Heart left ventricle (tissue), 16 donors: ENCODE measurements around the gene DYNC2H1. TPM values are rescaled to one million over a fixed set of nuclear protein-coding genes. Genes with fewer than 3 reads are reported as not detected.

Experiments used
- ATAC-seq, 4 donors: fragments of 200-7000 bp; cut with Tn5 transposase; one replicate each; pipeline ENCODE4 v1.9.1; 2020 to 2022; ENCODE audit warnings: moderate library complexity in 4 of 4, mild to moderate bottlenecking in 3 of 4, moderate number of reproducible peaks in 1 of 4
- DNase-seq, 5 donors: peaks; one replicate each; pipeline ENCODE4 v3.0.0-alpha.2; 2020
- H3K27ac ChIP-seq, 12 donors: fragments of 200-600 bp; sonication (generic) in 4 of 12; one replicate each; pipeline versions ENCODE4 v1.5.0 to v1.8.0; 2016 to 2022; ENCODE audit warnings: mild to moderate bottlenecking in 2 of 12
- H3K27me3 ChIP-seq, 9 donors: fragments of 200-600 bp; sonication (generic) in 2 of 9; one replicate each; pipeline versions ENCODE4 v1.5.1 to v1.8.0; 2016 to 2022; ENCODE audit warnings: mild to moderate bottlenecking in 3 of 9
- H3K36me3 ChIP-seq, 9 donors: fragments of 200-600 bp; sonication (generic) in 2 of 9; one replicate each; pipeline versions ENCODE4 v1.5.0 to v1.8.0; 2018 to 2022; ENCODE audit warnings: mild to moderate bottlenecking in 2 of 9
- H3K4me1 ChIP-seq, 12 donors: fragments of 200-600 bp; sonication (generic) in 4 of 12; one replicate each; pipeline versions ENCODE4 v1.5.0 to v1.8.0; 2016 to 2022; ENCODE audit warnings: mild to moderate bottlenecking in 3 of 12
- H3K4me3 ChIP-seq, 12 donors: fragments of 200-600 bp; sonication (generic) in 4 of 12; one replicate each; pipeline versions ENCODE4 v1.5.0 to v1.8.0; 2017 to 2022; ENCODE audit warnings: mild to moderate bottlenecking in 9 of 12, moderate library complexity in 4 of 12
- H3K9me3 ChIP-seq, 12 donors: fragments of 200-600 bp; sonication (generic) in 4 of 12; one replicate each; pipeline versions ENCODE4 v1.5.0 to v1.8.0; 2016 to 2022; ENCODE audit warnings: mild to moderate bottlenecking in 1 of 12
- CTCF ChIP-seq, 12 donors: fragments of 200-600 bp; sonication (generic) in 4 of 12; IDR thresholded peaks; one replicate each; pipeline versions ENCODE4 v1.5.0 to v1.8.0; 2018 to 2022; ENCODE audit warnings: antibody characterized with exemption in 12 of 12, mild to moderate bottlenecking in 5 of 12
- POLR2A ChIP-seq, 2 donors: fragments of 450-650 bp; IDR thresholded peaks; one replicate each; pipeline ENCODE4 v1.6.1; 2017; ENCODE audit warnings: antibody characterized with exemption in 2 of 2, mild to moderate bottlenecking in 2 of 2, moderate library complexity in 2 of 2
- WGBS, 4 donors: extraction: QIAGEN DNeasy Blood & Tissue Kit in 2 of 4; methylation state at CpG; one replicate each; pipeline versions ENCODE4 v1.1.5 to v1.1.7; 2013 to 2018; 5-methylcytosine and 5-hydroxymethylcytosine counted together
- intact Hi-C, 10 donors: fragments of 100-400 bp; cut with DNase I; formaldehyde crosslinking; loops; one replicate each; pipeline versions ENCODE4 v1.11.1 to v1.14.2; 2022
- polyA plus RNA-seq, 2 donors: library from polyadenylated mRNA; stranded (reverse); fragments of 200-250 nt; gene quantifications; one replicate each; pipeline ENCODE4 v1.2.3, GENCODE V29; 2013
- total RNA-seq, 9 donors: library from RNA; depleted of rRNA in 2 of 9; stranded (reverse); fragments of >200 nt in 2 of 9; fragmentation: NEBNext Ultra II Directional in 3 of 9; extraction: Animal tissue kit (Norgen Biotek cat#: 25700) in 3 of 9; gene quantifications; one replicate each; pipeline versions ENCODE4 v1.1.0 to v1.2.4, GENCODE V29; 2016 to 2023
- donor health status: ischemic (EF 13 %, LVEDD 7.1; RV severe dilation, severe dysfunction).
- donor health status: healthy with polysubstance abuse.
- donor health status: DM: no; HTN: yes; CAD: no.
- donor health status: DM: no; HTN: no; CAD: no.
- donor health status: ischemic (EF 25% LVEDD 6.9; RV normal size, moderate dysfunction).
- donor health status: ischemic (EF 25% LVEDD 5.7; RV mildly dilated, moderate dysfunction).
- donor health status: healthy.
- donor health status: DM: yes; HTN: yes; CAD: no.
- donor health status: ischemic (EF 35%, LVEDD 5.7; RV mildly dilated, moderate dysfunction).
- donor health status: nonischemic (EF 11% LVEDD 7.7; RV severe dilation, severe dysfunction).
- donor health status: DM: yes; HTN: yes; CAD: no.
- donor health status: PGD.
- donor health status: ischemic (EF 29% LVEDD 5.4; RV normal size, mild dysfunction).
- donor health status: nonischemic (EF 23%, LVEDD 6.1; RV moderate dilation, normal function).

The DYNC2H1 gene
- total and polyA plus RNA-seq, 11 donors = 2.3 to 7.2 (median 3.7) TPM

DNA sequence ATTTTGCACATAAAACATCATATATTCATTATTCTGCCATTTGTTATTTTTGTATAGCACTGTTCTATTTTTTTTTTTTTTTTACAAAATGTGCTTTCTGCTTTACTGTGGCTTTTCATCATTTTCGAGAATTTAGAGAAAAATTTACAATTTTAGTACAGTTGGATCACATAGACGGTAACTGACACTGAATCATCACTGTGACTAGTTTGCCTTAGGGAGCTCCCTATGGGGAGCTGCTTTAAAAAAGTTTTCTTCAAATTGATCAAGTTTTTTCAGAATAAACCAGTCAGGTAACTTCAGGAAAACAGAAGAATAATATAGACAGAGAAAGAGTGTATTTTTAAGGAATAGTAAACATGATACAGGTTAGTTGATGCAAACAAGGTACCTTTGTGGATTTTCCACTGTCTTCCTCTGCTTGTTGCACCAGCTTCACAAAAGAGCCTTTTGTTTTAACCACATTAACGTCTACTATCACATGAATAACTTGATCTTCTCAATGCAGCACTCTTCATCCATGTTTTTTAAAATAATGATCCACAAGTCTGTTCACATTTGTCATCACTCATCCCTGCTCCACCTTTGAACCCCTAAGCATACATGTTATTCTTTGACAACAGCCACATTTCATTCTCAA, 327.0 kb downstream of the DYNC2H1 start:
- H3K36me3 ChIP-seq = peaks cover 0 to 11% (median 0%) of the 10 kb centered on the region in 9 donors
- DNase-seq = no peak
- WGBS, 4 donors = 83 to 91% (median 89%) methylated on average over 3 of the region's 3 CpGs
- ATAC-seq = no peak
- no peak overlapping the region for H3K4me3 ChIP-seq
- TF ChIP-seq POLR2A (IDR thresholded peaks at IDR 0.05) (no peak), CTCF (IDR thresholded peaks at IDR 0.05) (no peak)
- H3K27me3 ChIP-seq = no peaks in the 10 kb centered on the region
- no peaks in the 10 kb centered on the region for H3K4me1 ChIP-seq
- H3K9me3 ChIP-seq = no peaks in the 10 kb centered on the region
- no peak overlapping the region for H3K27ac ChIP-seq
- intact Hi-C loops = loop anchor here in 1 of 10 donors (10.0 kb wide), 1 partner anchor 91 kb away; no protein-coding TSS in a partner anchor

GRCh38 chr11:103441021-103441420, 331.8 kb downstream of the DYNC2H1 start:
- Histone ChIP-seq H3K27me3 (no peaks in the 10 kb centered on the region), H3K9me3 (no peaks in the 10 kb centered on the region), H3K27ac (no peak overlapping the region), H3K4me3 (no peak overlapping the region), H3K36me3 (peaks cover 0 to 11% (median 0%) of the 10 kb centered on the region in 9 donors), H3K4me1 (no peaks in the 10 kb centered on the region)
- TF ChIP-seq POLR2A (IDR thresholded peaks at IDR 0.05) = no peak
- no peak for TF ChIP-seq CTCF (IDR thresholded peaks at IDR 0.05)
- DNase-seq (no peak), ATAC-seq (no peak)
- 77 to 91% (median 85%) methylated on average over 5 of the region's 5 CpGs for WGBS, 4 donors
- intact Hi-C loops = no loop called here

- 53 to 80% (median 73%) methylated on average over 3 of the region's 3 CpGs for WGBS, 4 donors
- no peak overlapping the region for H3K4me3 ChIP-seq
- no peaks in the 10 kb centered on the region for H3K27me3 ChIP-seq
- H3K27ac ChIP-seq = no peak overlapping the region
- TF ChIP-seq POLR2A (IDR thresholded peaks at IDR 0.05) (no peak), CTCF (IDR thresholded peaks at IDR 0.05) (no peak)
- ATAC-seq (no peak), DNase-seq (no peak)
- no peaks in the 10 kb centered on the region for H3K36me3 ChIP-seq
- H3K9me3 ChIP-seq = no peaks in the 10 kb centered on the region
- intact Hi-C loops = no loop called here
- no peaks in the 10 kb centered on the region for H3K4me1 ChIP-seq
Observed at GRCh38 chr11:103448966-103449365, 339.7 kb downstream of the DYNC2H1 start.

GRCh38 chr11:103450241-103450640, 341.0 kb downstream of the DYNC2H1 start:
- H3K4me3 ChIP-seq = no peak overlapping the region
- no peaks in the 10 kb centered on the region for H3K4me1 ChIP-seq
- intact Hi-C loops = no loop called here
- TF ChIP-seq CTCF (IDR thresholded peaks at IDR 0.05) = no peak
- TF ChIP-seq POLR2A (IDR thresholded peaks at IDR 0.05) = no peak
- DNase-seq = no peak
- H3K36me3 ChIP-seq = no peaks in the 10 kb centered on the region
- H3K27me3 ChIP-seq = no peaks in the 10 kb centered on the region
- no peaks in the 10 kb centered on the region for H3K9me3 ChIP-seq
- no peak overlapping the region for H3K27ac ChIP-seq
- ATAC-seq = no peak
- 48 to 97% (median 74%) methylated on average over 4 of the region's 4 CpGs for whole genome bisulfite sequencing, 4 donors
